Activated CD4-positive, alpha-beta T cell treated with anti-CD3 and anti-CD28 coated beads, Interleukin-2, amount 50 U/mL, for 16 hours (primary cell): ENCODE results near the gene SMARCD1.

Experiments used
- DNase-seq: peaks from one replicate; pipeline ENCODE4 v3.0.0-alpha.2; 2020

The SMARCD1 gene

DNA sequence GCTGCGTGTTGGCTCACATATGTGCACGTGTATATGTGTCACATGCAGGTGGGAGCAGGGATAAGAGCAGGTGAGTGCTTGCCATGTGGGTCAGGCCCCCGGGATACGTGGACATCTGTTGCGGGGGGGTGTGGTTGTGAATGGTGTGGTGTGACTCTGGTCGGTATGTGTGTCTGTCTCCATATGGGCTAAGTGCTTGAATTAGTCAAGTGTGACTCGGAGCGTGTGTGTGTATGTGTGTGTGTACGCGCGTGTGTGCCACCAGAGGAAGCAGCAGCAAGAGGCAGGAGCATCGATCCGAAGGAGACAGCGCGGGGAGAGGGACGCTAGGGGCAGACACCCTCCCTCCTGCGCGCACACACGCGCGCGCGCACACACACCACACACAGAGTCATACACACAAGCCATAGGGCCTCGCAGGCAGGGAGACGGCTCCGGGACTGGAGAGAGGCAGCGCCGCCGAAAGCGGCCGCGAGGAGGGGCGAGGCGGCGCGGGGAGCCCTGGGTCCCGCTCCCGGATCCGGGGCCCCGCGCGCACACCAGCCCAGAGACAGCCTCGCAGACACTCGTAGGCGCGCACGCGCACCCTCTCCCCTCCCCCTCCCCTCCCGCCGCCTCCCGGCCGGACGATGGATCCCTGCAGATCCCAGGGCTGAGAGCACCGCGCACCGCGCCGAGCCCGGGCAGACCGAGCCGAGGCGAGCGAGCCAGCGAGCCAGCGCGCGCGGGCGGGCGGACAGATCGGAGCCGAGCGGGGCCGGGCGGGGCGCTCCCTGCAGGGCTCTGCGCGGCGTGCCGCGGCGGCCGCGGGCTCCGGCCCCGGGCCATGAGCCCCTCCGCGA lies 27.9 kb upstream of the SMARCD1 start, which contains the start of gene ASIC1:
ASIC1 (plus strand) TSS at position 597 of the 842 bp plus-strand sequence. CDS start 1,171 bp downstream, outside the sequence.
- DNase-seq = peak; percentile 44

DNA sequence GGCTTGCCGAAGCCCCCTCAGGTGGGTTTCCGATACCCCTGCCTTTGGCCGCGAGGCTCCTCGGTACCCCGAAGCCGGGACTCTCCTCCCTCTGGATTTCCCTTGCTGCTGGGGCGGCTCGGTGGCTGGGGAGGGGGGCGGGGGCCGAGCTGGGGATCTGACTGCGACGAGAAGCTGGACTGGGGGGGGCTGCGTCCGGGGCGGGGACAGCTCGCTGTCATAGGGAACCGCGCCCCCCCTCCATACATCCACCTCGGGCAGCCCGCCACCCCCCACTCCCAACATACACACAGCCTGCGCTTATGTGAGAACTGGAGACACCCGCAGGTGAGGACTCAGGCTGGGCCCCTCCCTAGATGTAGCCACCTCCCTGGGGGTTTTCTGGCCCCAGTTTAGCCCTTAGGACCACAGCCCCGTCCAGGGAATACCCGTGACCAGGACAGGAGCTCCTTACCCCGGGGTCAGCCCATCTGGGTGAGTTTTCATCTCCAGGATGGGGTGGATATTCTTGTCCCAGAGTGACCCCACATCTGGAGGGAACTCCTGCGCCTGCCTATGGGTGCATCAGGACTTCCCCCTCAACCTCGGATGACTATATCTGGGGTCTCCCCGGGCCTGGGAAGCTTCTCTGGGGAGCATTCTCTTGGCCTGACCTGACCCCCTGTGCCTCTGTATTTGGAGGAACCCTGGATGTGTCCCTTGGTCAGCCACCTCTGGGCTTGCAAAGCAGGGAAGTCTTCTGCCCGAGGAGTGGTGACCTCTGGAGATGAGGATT lies 27.1 kb upstream of the SMARCD1 start:
- no peak for DNase-seq

DNA sequence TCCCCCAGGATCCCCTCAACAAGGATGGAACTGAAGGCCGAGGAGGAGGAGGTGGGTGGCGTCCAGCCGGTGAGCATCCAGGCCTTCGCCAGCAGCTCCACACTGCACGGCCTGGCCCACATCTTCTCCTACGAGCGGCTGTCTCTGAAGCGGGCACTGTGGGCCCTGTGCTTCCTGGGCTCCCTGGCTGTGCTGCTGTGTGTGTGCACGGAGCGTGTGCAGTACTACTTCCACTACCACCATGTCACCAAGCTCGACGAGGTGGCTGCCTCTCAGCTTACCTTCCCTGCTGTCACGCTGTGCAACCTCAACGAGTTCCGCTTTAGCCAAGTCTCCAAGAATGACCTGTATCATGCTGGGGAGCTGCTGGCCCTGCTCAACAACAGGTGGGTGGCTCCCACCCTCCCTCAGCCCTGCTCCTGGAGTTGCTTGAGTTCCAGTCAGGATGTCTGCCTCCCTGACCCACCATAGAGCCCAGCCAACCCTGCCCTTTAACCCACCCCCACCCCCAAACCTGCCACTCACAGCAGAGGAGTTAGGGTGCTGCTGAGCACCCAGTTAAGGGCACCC lies 26.3 kb upstream of the SMARCD1 start:
- DNase-seq = no peak

- peak; percentile 58 for DNase-seq
Observed at GRCh38 chr12:50059440-50060119, 25.6 kb upstream of the SMARCD1 start.

- DNase-seq = no peak
Observed at GRCh38 chr12:50060120-50060468, 25.0 kb upstream of the SMARCD1 start.

DNA sequence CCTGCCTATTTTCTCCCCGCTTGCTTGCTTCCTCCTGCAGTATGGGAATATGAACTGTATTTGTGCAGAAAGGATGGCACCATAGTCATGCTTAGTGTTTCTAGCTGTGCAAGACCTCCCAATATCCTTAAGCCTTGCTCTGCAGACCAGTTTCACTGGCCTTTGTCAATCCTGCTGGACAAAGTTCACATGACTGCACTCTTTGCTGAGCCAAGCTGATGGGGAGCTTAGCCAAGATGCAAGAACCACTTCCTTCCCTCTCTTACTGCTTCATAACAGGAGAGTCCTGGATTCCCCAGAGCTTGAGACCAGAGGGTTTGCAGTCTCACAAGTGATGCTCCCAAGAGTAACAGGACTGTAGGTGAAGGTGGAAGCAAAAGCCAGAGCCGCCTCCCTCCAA lies 24.0 kb upstream of the SMARCD1 start:
- DNase-seq = no peak

DNA sequence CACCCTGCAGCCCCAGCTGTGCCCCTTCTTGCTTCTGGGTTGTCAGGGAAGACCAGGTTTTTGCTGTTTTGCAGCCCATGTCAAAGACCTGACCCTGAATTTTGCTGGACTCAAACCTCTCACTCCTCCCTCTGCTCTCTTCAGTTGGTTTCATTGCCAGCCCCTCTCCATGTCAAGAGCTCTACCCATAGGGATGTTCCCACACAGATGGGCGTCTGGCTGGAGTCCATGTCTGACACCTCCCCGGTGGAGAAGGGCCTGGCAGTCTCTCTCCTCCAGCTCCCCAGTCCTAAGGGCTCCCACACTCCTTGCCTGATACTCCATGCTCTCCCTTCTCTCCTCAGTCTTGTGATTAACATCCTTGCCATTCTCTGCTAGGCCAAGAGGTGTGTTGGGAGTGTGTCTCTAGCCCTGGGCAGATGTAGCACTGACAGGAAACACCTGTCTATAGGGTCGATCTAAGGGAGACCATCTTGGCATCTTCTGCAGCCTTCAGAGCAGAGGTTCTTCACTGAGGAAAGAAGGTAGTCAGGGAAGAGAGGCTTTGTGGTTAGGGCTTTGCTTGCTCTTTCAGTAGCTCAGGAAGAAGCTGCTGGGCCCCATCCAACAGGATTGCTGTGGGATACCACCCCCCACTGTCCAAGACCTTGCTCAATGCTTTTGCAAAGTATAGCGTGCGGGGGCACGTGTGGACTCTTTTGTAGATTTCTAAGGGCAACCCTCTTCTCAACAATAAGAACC lies 23.0 kb upstream of the SMARCD1 start:
- no peak for DNase-seq

DNA sequence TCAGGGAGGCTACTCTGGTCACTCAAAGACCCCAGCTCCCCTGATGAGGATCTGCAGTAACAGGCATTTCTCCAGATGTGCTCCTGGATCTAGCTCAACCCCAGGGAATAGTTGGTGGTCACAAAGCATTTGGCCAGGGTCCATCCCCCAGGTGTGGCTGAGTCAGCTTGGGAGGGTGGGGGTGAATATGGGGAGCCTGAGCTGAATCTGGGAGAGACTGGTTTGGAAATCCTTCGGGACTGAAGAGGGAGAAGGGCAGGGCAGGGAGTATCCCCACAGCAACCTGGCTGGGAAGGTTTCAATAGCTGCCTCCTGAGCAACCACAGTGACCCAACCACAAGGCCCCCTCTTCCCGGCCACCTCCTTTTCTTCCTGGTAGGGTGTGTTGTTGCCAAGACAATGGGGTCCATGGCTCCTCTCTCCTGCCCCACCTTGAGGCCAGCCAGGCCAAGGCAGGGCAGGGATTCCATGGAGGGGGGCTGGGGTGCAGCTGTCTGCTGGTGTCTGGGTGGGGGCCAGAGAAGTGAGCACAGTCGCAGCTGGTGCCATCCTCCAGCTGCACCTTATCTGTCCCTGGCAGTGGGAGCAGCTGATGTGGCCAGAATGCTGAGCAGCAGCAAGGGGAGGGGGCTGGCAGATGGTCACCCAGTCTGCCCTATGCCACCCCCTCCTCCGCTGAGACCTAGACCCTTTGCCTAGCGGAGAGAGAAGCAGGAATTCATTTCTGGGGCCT lies 22.2 kb upstream of the SMARCD1 start:
- no peak for DNase-seq

DNA sequence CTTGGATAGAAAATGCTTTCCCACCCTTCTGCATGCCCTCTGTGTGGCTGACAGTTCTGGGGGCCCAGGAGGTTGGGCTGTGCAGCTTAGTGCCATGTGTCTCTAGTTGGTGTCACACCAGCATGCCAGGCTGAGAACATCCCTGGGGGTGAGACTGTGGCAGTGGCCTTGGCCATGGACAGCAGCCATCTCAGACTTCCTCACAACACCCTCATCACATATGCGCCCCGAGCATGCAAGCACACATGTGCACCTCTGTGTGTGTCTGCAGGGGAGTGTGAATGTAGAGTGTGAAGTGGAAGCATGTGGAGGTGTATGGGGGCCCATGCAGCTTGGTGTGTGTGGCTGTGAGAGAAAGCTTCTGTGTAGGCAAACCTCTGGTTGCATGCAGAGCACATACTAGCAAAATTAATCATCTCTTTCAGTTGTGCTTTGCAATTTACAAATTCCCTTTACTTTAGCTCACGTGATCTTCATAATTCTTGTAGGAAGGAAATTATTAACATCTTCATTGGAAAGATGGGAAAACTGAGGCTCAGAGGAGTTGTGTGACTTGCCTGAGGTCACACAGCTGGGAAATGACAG lies 19.3 kb upstream of the SMARCD1 start:
- DNase-seq = no peak

DNA sequence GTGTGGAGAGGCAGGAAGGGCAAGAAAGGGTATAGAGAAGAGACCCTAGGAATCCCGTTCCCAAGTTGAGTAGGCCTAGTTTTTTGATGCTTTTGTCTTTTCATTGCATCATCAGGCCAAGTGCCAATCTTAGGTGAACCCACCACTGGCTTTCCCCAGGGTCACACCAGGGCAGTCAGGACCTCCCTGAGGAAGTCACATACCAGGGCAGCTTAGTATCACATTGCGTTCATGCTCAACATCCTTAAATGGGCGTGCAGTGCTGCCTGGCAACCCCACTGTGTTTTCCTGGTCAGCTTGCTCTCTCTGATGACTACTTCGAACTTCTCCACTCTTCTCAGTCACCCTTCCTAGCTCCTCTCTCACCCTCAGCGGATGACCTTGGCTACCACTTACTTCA lies 18.7 kb upstream of the SMARCD1 start:
- DNase-seq = no peak

DNA sequence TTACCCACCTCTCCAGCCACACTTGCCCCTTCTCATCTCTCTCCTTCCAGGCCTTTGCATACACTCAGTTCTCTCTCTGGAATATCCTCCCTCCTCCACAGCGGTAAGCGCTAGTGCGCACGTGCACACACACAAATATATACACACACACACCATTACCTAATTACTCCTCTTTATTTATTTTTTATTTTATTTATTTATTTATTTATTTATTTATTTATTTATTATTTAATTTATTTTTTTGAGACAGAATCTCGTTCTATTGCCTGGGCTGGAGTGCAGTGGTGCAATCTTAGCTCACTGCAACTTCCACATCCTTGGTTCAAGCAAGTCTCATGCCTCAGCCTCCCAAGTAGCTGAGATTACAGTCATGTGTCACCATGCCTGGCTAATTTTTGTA lies 16.1 kb upstream of the SMARCD1 start:
- no peak for DNase-seq

DNA sequence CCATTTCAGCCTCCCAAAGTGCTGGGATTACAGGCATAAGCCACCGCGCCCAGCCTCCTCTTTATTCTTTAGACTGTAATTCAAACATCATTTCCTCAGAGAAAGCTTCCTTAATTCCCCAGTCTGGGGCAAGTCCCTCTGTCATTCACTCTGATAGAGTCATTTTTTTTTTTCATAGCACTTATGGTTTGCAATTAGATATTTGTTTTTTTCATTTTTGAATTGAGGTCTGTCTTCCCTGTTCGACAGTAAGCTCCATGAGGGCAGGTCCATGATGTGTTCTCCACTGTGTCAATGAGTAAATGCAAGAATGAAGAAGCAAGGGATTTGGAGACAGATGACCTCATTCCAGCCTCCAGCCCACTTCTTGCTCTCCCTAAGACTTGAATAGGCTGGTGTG lies 15.6 kb upstream of the SMARCD1 start:
- no peak for DNase-seq

- peak; percentile 67 for DNase-seq
Observed at GRCh38 chr12:50070314-50071060, 14.7 kb upstream of the SMARCD1 start.

DNA sequence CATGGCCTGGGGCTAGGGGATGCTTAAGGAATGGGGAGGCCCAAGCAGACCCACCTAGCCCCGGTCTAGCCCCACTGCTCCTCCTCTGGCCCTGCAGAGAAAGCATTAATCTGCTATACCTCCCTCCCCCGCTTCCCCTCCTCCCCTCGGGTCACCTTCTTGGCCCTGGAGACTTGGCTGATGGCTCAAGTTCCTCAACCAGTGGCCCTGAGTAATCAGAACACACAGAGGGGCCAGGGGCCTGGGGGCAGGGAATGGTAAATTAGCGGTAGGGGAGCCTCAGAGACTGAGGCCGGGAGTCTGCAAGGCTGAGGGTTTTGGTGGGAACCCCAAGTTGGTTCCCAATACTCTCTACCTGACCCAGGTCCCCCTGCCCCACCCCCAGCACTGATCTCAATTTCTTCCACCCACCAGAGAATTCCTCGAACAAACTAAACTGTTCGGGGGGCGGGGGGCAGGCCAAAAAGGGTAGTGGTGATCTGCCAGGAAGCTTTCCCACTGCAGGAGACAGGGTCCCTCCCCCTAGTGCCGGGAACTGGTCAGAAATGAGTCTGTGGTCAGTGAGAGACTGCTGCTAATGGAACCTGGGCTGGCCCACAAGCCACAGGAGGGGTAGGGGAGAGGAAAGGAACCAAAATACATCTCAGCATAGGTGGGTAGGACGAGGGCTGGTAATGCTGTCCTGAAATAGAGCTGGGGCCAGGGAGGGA lies 12.8 kb upstream of the SMARCD1 start:
- DNase-seq = no peak

DNA sequence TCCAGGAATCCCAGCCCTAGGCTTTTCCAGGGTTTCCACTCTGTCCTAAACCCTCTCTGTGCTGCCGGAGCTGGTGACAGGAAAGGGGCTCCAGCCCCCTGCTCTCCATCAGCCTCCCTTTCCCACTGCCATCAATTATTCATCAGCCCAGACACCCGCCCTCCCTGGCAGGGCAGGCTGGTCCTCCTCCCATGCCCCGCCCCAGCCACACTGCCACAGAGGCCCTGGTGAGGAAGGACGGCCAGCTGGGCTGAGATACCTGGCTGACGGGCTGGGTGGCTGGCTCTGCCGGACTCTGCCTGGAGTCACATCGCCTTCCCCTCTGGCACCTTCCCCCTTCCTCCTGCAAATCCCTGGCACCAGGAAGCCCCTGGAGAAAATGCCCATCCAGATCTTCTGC lies 11.9 kb upstream of the SMARCD1 start:
- no peak for DNase-seq

- no peak for DNase-seq
Observed at GRCh38 chr12:50073712-50074111, 11.4 kb upstream of the SMARCD1 start.

DNA sequence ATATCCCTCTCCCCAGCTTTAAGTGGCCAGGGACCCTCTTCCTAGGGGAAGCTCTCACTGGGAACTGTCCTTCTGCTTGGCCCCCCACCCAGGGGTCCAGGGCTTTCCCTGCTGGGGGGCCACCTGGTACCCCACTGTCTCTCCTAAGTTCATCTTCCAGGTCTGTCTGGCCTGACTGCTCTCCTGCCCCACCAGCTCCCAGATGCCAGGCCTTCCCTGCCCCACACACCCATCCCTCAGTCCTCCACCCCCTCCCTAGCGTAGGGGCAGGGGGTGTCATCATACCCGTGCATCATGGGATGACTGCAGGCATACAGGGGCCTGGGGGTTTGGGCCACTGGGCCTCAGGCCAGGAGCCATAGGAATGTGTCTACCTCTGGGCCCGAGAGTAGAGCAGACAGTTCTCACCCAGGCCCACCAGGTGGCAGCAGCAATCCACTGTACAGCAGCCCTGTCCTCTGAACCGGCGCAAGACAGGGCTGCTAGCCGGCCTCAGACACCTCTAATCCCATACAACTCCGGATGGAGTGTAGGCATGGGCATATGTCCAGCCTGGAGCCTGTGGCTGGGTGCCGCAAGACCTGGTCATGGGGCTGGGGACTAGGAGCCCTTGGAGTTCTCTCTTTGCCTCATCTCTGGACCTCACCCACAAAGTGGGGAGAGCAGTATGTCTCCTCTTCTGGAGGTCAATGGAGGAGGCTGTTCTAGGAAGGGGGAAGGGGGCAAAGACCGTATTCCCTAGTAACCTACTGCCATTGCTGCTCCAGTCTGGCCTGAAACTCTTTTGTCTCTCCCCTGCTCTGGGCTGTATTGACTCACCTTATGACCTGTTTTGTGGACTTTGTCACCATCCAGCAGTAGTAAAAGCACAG lies 10.0 kb upstream of the SMARCD1 start:
- peak; percentile 83 for DNase-seq

- no peak for DNase-seq
Observed at GRCh38 chr12:50075808-50076170, 9.4 kb upstream of the SMARCD1 start.

GRCh38 chr12:50077099-50077498 lies 8.0 kb upstream of the SMARCD1 start:
- no peak for DNase-seq
